HG02678 (cell line): ENCODE data around the gene SMIM23.
"Not testable (repeated sequence)": the region's sequence is repeated elsewhere in the genome, so short reads cannot be mapped to it uniquely, and the experiment has no call there.

Source experiments
- ATAC-seq: cut with Tn5 transposase; IDR thresholded peaks from one replicate; pipeline ENCODE4 v1.9.1; 2021; ENCODE audit warnings: mild to moderate bottlenecking, moderate library complexity; ENCODE audit not compliant: unreplicated experiment

SMIM23 gene

DNA sequence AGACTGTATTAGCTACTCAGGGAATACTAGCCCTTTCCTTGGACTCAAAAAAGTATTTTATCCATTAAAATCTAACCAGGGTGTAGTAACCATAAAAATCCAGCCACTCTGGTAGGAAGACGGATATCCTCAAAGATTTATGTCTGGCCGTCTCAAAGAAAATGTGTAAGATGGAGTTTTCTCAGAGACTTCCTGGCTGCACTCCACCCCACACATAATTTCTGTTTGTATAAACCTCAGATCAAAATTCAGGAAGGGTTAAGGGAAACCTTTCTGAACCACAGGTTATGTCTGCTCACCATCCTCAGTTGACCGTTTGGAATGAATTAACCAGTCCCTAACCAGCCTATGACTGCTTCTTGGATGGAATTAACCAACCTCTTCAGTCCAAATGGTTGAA lies 13.8 kb upstream of the SMIM23 start:
- no peak for ATAC-seq

- ATAC-seq, result no peak
Measured at GRCh38 chr5:171773106-171773505, 12.5 kb upstream of the SMIM23 start.

- ATAC-seq, result no peak
Measured at GRCh38 chr5:171774418-171774817, 11.2 kb upstream of the SMIM23 start.

- ATAC-seq, result no peak
Measured at GRCh38 chr5:171776213-171776612, 9.4 kb upstream of the SMIM23 start.

DNA sequence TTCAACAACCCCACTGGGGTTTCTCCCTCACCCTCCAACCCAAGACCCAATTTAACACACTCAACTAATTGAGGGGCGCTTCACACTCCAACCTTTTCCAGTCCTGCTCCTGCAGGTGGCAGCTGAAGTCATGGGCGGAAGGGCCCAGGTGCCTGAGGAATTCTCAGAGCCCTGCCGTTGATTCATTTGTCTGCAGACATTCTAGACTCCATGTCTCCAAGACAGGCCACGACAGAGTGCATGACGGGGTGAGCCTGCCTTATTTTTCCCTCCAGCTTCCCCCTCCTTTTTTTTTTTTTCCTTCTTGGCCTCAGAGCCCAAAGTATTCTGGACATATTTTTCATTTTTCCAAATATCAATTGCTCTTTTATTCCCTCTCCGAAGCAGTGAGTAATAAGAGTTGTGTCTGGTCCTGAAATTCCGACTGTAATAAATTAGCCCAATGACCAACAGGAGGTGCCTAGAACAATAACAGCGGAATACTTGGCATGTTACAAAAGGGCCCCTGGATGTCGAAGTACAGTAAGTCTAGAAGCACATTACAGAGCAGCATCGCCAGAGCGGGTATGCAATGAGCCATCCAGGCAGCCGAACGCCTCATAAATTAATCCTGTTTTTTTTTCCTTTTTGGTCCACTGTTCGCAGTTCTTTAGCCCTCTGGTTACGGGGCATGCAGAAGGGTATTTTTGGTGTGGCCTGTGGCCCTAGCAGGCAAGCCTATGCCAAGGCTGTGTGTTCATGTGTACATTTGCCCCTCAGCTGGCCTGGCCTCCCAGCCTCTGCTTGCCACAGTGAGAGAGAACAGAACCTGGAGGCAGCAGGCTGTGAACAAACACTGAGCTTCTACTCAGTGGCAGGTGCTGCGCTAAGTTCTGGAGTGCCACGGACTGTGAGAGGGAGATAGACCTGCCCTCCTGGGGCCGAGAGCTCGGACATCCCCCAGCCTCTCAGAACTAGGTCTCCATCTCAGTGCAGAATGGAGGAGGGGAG lies 8.6 kb upstream of the SMIM23 start:
- ATAC-seq, result no peak

- ATAC-seq, result not testable (repeated sequence)
Measured at GRCh38 chr5:171781744-171782143, 3.9 kb upstream of the SMIM23 start.

DNA sequence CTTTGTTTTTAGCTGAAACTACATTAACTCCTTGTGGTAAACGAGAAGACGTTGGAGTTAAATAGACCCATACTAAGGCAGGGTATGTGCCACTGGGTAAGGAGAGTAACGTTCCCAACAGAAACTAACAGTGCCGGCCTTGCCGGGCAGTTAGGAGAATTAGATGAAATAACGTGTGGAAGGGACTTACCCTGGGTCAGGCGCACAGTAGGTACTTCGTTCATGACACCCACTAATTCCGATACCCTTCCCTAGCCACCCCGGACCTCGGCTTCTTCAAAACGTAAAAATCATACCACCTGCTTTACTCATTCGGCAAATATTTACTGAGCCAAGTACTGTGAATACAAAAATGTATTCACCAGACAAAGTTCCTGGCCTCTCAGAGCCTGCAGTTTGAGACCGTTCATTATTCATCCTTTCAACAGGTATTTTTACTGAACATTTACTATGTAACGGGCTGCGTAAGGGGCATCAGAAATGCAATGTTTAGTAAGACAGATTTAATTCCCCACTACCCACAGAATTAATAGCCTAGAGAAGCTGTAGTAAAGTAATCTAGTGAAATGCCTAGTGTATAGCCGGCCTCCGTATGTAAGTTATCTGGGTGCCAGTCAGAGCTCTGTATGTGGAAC lies 3.2 kb upstream of the SMIM23 start:
- ATAC-seq, result no peak

DNA sequence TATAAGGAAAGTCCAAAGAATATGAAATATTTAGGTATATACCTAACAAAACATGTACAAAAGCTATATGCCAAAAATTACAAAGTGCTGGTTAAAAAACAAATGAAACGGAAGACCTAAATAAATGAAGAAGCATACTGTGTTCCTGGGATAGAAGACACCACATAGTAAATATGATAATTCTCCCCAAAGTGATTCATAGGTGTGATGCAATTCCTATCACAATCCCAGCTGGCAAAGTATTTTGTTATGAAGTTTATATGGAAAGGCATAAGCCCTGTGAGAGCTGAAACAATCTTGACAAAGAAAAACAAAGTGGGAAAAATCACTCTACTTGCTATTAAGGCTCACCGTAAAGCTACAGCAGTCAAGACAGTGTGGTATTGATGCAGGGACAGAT lies 2.6 kb upstream of the SMIM23 start:
- ATAC-seq, result no peak

DNA sequence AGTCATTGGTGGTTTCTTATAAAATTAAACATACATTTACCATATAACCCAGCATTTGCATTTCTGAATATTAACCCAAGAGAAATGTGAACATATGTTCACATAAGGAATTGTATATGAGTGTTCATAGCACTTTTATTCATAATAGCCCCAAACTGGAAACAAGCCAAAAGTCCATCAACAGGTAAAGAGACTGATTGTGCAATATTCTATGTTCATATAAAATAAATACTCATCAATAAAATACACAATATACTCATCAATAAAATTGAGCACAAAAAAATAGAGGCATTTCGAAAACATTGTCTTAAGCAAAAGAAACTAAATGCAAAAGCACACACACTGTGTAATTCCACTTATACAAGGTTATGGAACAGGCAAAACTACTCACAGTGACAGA lies 3.7 kb downstream of the SMIM23 start:
- no peak for ATAC-seq

GRCh38 chr5:171790408-171790807 lies 4.8 kb downstream of the SMIM23 start:
- no peak for ATAC-seq

GRCh38 chr5:171794470-171794960 lies 8.9 kb downstream of the SMIM23 start:
- no peak for ATAC-seq

DNA sequence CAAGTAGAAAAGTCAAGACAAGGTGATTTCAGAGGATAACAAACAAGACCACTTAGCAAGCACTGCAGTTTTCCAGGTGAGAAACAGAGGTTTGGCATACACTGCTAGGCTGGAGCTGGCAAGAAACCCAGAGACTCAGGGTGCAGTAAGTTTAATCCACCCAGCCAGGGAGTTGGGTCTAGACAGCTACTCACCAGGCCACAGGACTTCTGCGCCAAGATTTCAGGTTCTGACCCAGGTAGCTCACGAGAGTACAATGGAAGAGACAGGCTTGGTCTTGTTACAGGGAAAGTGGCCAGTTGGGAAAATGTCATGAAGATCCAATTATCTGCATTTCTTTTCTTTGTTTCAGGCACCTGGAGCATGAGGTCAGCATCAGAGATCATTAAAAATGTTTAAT lies 9.8 kb downstream of the SMIM23 start:
- no peak for ATAC-seq

DNA sequence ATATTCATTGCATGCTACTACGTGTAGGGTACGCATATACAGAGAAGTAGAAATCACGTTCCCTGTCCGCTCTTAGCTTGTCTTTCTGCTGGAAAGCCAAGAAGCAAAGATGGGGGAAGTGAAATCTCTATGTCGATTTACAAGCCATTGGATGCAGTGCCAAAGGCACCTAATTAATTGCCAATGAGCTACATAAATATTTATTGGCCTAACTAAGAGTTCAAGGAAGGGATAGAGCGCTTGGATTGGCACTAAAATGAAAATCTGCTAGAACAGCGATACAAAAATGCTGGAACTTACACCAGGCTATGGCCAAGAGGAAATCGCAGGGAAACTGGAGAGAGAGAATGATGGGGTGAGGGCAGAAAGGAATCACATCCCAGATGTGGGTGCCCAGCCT lies 10.8 kb downstream of the SMIM23 start:
- ATAC-seq, result no peak

DNA sequence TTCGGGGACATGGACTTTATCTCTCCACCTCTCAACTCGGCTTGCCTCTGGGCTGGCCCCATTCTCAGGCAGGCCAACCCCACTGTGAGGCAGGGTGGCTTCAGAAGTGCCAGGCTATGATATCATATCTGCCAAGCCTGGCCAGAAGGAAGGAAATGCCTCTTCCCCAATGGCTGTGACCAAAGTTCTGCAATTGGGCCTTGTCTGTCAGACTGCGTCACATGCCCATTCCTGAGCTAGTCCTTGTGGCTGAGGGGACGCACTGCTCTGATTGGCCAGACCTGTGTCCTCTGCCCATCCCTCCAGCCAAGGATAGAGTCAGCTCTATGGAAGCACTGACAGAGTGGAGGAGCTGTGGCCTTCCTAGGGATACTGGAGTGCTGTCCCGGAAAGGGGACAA lies 11.9 kb downstream of the SMIM23 start:
- no peak for ATAC-seq

GRCh38 chr5:171798418-171798817 lies 12.8 kb downstream of the SMIM23 start:
- no peak for ATAC-seq

GRCh38 chr5:171801839-171802238 lies 16.2 kb downstream of the SMIM23 start:
- ATAC-seq, result no peak

GRCh38 chr5:171805746-171806145 lies 20.1 kb downstream of the SMIM23 start:
- no peak for ATAC-seq

DNA sequence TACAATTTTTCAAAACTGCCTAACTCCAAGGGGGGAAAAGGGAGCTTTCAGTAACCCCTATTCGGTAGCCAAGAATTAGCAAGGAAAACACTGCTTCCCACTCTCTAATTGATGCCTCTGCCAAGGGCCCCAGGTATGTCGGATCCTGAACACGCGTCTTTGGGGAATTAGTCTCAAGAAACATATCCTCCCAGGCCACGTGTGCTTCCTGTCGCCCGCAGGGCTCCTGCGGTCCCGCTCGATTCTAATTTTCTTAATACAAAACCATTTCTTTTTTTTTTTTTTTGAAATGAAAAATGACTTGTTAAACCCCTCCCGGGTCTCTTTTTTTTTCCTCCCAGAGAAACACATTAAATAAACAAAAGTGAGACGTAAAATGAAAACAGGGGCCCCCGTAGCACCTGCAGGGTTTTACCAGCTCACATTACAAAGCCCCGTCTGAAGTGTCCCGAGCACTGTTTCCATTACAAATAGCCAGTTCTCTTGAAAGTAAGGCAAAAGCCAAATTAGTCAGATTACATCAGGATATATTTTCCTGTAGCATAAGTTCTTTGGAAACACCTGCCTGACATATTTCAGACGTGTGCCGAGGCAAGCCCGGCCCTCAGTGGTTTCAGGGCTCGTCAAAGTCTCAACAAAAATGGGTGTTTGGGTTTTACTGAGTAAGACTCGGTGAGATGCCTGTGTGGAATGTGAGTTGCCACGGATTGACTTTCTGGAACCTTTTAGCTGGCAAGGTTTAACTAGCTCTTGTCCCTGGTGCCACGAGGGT lies 21.5 kb downstream of the SMIM23 start:
- ATAC-seq, result no peak

GRCh38 chr5:171808453-171808852 lies 22.8 kb downstream of the SMIM23 start:
- no peak for ATAC-seq

DNA sequence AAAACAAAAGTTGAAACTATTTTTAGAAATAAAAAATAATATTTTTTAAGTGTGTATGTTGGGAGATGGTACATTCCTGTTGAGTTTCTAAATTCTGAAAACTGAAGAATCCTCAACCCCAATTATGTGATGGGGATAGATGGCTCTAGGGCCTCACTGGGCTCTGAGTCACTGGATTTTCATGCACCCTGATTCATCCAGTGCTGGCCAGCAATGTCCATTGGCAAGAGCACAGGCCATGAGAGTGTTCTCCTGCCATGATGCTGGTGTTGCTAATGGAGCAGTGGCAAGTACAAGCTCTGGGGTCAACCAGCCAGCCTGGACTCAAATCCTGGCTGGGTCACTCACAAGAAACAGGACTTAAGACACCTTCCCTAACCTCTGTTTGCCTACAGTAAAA lies 23.3 kb downstream of the SMIM23 start:
- ATAC-seq, result no peak

GRCh38 chr5:171810227-171810626 lies 24.6 kb downstream of the SMIM23 start:
- ATAC-seq, result no peak
